Limb (tissue), 2 donors: ENCODE results near the gene PINK1.
A peak's percentile ranks its signal among the peaks of the same experiment; 100 is the strongest.

Source experiments
- DNase-seq, 2 donors: peaks; one replicate each; pipeline ENCODE4 v3.0.0-alpha.2; 2016; ENCODE audit errors: extremely low spot score in 2 of 2

PINK1 gene

DNA sequence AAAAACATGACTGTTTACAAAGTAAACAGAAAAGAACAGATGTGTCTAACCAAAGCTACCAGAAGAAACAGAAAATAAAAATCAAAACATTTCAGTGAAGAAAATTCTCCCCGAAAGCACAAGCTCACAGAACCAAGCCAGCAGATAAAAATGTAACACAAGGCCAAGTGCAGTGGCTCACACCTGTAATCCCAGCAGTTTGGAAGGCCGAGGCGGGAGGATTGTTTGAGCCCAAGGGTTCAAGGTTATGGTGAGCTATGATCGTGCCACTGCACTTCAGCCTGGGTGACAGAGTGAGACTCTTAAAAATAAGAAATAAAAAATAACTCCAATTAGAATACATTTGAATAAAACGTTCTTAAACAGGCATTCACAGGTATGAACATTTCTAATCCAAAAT is 47.0 kb downstream of the PINK1 start:
- no peak for DNase-seq

DNA sequence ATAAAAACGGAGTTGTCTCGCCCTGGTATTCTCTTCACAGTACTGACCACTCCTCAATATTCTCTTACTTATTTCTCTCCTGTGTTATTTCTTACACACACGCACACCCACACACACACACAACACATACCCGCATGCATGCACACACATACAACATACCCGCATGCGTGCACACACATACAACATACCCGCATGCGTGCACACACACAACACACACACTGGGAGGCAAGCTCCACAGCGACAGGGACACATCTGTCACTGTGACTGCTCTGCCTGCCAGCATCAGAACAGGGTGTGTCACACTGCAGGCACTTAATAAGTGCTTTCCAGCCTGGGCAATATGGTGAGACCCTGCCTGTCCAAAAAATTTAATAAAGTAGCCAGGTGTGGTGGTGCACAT is 48.7 kb downstream of the PINK1 start:
- no peak for DNase-seq

DNA sequence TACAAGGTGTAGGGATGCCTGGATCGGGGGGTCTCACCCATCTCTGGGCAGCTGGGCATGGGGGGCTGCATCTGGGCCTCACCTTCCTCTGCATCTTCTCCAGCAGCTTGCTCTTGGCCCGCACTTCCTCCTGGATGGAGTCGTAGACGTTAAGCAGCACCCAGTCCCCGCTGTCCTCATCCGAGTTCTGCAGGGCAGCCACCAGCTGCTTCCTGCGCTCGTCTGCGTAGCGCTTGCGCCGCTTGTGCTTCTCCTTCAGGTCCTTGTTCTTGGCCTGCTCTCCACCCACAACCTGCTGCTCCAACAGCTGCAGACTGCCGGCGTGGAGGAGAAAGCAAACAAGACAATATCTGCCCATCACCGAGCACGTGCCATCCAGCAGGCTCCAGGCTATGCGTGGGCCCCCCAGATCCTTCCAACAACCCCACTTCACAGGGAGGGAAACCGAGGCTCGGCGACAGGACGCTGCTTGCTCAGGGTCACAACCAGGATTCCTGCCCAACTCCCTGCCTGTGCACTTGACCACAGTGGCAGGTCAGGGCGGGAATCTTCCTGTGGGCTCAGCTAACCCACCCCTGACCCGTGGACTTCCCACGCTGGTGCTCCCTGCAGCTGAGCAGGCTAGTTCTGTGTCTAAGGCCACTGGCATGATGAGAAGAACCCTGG is 49.4 kb downstream of the PINK1 start:
- DNase-seq, result no peak

DNA sequence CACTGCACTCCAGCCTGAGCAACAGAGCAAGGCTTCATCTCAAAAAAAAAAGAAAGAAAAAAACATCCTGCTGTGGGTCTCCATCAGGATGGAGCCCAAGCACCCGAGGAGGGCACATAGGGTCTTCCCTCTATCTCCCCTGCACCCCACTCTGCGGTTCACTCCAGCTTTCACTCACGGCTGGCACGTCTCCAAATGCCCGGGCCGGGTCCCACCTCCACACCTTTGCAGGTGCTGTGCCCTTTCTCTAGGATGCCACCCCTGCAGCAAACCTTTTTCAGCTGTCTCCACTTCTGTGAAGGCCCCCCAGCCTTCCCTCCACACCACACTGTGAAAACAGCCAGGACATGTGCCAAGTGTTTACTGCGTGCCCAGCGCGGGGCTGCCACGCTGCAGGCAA is 50.4 kb downstream of the PINK1 start:
- DNase-seq, result no peak

DNA sequence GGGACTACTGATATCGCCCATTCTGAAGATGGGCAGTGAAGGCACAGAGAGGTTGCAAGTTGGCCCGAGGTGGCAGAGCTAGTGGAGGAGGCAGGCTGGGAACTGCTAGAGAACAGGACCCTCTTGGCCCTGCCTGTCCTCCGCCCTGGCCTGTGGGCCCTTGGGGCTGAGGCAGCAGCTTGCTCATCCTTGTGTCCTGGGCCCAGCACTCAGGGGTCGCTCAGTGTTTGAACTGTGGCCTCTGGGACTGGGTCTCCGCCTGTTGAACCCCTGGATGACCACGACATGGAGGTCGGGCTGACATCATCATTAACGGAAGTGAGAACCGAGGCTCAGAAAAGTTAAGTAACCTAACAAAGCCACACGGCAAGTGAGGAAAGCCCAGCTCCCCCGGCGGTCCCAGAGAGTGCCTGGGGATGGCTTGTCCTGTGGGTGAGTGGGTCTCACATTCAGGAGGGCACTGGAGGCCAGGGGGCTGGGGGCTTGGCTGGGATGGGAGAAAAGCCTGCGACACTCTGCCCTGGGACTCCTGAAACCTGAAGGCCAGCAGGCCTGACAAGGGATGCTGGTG is 50.9 kb downstream of the PINK1 start:
- no peak for DNase-seq

DNA sequence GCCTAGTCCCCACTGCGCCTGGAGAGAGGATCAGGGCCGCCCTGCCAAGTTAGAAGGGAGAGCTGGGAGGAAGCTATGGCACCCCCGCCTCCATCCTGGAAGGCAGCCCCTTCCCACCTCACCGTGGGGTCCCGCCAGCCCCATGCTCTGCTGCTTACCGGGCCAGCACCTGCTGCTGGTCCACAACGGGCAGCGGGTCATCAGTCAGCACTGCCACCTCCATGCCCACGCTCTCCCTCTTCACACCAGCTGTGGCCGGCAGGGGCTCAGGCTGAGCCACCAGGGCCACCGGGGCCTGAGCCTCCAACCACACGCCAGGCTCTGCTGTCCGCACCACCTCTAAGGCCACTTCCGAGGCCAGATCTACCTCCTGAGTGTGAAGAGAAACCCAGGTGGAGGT is 51.4 kb downstream of the PINK1 start:
- no peak for DNase-seq

DNA sequence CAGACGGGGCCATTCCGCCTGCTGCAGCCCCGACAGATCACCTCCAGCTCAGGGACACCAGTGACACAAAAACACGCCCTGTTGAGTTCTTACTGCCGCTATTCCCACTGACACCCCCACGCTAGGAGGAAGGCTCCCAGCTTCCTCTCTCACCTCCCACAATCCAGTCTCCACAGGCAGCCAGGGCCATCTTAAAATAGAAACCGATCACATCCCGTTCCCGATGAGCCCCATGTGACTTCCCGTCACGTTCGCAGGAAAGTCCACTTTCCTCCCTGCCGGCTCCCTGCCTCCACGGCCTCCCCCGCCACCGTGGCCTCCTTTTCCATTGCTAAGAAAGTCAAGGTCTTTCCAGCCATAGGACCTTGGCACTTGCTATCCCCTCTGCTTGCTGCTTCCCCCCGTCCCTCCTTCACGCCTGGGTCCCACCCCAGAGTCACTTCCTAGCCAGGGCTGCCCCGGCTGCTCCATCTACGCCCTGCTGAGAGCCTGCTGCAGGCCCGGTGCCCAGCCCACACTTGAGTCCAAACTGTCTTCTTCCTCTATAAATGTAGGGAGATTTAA is 51.9 kb downstream of the PINK1 start:
- DNase-seq, result no peak

DNA sequence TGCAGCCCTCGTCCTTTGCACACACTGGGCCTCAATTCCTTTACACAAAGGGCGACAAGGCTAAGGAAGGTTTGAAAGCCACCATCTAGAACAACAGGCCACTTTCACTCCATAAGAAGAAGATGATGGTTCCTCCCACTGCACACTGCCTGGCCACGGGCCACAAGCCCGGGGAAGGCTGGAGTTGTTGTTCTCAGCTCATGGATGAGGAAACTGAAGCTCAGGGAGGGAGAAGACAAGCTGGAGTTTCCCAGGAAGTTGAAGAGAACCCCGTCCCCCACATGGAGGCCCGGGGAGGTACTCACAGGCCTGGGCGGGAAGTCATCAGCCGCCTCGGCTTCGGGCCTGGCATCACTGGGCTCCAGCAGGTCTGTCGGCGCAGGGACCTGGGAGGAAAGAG is 52.5 kb downstream of the PINK1 start:
- no peak for DNase-seq

DNA sequence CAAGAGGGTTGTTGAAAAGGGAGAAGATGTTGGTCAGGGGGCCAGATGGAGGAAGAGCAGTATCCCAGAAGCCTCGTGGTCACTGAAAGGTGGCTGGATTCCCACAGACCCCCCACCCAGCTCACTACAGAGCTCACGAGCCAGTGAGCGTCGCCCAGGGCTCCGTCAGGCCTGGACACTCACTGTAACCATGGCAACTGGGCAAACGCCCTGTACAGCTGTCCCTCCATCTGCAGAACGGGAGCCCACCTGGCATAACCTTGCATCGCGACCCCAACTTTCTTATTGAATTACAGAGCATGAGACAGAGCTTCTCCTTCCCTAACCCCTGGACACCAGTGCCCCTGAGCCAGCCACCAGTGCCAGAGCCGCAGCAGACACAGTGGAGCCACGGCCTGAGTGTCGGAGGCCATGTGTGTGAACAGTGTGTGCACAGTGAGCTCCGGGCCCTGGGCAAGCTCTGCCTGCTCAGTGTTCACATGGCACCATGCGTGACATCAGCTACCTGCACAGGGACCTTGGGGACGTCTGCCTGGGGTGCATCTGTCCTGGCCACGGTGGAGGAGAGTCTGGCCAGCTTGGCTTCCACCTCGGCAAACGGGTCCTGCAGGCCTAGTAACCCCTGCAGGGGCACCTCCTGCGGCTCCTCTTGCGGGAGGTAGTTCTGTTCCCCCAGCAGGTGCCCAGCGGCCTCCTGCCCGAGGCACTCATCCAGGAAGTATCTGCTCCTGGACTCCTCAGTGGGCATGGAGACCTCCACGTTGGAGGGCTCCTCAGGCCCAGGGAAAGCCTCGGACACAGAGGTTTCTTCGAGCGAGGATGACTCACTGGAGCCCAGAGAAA is 53.8 kb downstream of the PINK1 start:
- DNase-seq, result no peak

DNA sequence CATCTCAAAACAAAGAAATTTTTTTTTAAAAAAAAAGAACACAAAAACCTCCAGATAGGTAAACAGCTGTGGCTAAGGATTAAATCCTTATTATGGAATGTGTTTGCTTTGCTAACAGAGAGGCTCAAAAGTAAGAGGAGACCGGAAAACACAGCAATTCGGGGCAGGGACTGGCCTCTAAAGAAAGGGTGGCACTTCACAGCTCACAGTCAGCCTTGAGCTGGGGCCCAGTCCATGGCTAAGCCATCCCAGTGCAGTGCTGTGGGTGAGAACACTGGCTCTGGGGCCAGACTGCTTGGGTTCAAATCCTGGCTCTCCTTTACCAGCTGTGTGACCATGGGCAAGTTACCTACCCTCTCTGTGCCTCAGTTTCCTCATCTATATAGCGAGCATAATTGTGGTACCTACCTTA is 56.4 kb downstream of the PINK1 start:
- no peak for DNase-seq

DNA sequence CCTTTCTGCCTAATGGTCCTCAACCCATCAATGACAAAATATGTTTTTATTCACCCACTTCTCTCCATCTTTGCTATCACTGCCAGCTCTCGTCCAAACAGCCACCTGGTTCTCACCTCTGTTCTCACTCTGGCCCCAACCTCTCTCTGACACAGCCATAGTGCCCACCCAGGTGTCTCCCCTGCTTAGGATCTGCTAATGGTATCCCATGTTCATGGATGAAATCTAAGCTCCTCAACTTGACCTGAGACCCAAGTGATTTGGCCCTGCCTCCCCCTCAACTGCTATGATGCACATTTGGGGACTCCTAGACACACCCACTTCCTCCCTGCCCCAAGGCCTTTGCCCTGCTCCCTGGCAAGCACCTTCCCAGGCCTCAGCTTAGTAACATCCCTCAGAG is 58.6 kb downstream of the PINK1 start:
- DNase-seq, result no peak

DNA sequence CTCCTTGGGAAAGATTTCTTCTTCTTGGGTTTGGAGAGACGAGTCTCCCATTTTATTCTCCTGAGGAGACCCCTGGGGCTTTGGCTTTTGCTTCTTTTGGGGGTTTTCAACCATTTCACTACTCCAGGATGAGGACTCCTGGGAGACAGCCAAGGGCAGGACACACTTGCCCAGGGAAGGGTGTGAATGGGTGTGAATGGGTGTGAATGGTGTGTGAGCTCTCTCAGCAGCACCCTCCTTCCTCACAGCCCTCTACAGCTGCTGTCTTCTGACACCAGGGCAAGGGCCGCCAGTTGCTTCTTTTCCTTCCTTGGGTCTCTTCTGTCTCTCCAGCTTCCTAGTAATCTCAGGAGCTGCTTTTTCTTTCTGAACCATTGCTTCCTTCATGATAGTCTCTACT is 60.4 kb downstream of the PINK1 start:
- DNase-seq, result no peak

DNA sequence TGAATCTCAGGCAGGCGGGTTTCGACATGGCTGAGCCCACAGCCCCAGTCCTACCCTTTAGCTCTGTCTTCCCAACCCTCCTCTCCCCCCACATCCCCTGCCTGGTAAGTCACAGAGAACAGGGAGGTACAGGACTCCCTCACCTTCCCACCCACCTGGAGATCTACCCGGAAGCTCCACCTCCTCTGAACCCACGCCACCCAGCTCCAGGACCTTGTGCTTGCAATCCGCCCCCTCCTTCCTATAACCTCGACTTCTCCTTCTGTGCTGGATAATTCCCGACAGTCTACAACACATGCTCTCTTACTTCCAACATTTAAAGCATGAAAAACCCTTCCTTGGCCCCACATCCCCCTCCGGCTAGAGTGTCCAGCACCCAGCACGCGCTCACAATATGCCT is 62.3 kb downstream of the PINK1 start:
- no peak for DNase-seq

DNA sequence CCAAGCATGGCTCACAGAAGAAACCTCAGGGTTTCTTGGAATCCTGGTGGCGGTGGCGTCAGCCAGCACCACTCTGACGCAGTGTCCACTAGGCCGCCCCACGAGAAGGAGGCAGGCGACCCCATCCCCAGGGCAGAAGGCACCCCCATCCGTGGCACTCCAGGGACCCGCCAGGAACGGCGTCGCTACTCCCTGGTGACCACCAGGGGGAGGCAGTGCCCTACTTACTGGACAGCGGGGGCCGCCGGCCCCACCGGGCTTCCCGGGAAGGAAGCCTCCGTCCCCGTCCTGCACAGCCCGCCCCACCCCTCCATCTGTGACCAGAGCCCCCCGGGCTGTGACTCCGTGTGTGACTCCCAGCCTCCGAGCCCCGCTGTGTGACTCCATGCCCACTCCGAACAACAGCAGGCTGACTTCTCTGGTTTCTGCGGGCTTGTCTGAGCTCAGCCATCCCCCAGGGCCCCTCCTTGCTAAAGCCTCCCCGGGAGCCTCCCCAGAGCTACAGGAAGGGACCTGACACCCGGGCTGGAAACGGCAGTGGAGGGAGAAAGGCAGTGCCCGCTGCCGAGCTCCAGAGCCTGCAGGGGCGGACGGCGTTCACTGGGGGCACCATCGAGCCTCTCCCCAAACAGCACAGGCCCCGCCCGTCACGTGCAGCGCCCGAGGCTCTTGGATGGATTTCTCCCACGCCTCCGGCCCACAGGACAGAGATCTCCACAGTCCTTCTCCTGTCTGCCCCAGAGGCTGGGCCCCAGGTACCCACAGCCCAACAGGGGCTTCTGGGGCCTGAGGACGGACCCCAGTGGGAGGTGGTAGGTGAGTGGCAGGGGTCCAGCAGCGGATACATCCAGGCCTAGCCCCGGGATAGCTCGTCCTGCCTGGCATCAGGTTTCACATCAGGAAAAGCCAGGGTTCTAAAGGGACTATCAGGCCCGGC is 63.4 kb downstream of the PINK1 start:
- peak; percentile 72 to 90 for DNase-seq

DNA sequence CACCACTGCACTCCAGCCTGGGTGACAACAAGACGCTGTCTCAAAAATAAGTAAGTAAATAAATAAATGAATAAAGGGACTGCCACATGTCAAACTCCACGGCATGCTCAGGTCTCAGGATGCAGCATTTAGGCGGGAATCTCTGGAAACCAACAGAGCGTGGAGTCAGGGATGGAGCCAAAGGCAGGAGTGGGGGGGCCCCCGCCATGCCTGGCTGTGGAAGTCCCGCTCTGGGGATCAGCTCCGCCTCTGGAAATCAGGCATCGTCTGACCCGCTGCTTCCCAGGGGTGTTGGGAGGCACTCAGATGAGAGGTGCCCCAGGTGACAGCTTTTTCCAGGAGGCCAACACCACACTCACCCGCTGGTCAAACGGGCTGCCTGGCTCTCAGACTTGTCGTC is 64.3 kb downstream of the PINK1 start:
- DNase-seq, result no peak

DNA sequence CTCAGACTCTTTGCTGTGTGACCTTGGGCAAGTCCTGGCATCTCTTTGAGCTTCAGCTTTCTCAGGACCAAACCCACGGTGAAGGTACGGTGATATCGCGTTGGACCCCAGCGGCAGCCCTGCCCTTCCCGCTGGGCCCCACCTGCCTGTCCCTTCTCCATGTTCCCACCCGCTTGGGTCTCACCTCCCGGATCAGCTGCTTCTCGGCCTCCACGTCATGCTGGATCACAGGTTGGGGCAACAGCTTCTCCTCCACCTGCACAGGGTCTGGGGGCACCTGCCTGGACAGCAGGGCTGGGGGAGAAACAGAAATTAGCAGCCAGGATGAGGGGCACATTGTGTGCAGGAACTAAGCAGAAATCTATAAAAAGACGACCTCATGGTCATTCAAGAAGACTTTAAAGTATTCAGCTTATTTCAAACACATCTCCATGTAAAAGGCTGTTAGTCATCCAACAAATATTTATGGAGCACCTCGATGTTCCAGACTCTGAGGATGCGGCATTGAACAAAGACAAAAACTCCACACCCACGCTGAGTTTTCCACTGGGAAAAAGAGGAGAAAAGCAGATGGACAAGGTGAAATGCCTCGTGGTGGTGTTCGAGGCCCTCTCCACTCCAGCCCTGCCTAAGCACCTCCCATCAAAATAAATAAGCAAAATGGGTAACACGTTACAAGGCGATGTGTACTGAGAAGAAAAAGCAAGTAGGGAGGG is 65.1 kb downstream of the PINK1 start:
- no peak for DNase-seq

DNA sequence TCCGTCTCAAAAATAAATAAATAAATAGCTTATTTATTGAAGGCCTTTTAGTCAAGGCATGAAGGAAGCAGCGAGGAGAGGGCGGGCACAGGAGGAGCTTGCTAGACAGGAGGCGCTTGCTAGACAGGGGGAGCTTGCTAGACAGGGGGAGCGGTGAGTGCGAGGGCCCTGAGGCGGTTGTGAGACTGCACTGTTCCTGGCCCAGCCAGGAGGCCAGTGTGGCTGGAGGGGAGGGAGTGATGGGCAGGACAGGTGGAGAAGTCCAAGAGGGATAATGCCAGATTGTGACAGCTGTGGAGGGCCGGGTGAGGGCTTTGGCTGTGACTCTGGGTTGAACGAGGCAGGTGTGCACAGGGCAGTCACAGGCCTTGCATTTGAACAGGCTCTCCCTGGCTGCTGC is 66.3 kb downstream of the PINK1 start:
- peak in 1 of 2 donors; percentile 26 for DNase-seq

DNA sequence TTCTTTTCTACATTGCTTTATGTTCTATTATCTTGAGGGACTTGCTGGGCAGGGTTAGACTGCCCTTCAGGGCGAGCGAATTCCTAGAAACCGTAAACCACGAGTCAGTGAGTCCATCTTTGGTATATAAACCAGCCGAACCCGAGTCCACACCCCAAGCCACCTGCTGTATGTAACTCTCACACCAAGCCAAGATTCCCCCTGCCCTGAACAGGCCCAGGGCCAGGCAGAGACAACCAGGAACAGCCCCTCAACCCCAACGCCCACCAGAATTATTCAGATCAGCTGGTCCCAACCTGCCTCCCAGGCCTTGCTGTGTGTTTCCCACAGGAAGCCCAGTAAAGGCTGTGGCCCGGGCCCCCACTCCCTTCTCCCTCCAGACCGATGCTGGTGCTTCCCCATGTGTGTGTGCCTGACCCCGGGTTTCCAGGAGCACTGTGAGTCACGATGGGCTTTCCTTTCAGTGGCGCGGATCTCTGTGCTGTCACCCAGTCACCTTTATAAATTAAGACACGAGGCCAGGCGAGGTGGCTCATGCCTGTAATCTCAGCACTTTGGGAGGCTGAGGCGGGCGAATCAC is 67.5 kb downstream of the PINK1 start:
- no peak for DNase-seq
